ENCODE data around the gene MYO9A. TPM values are rescaled to one million over a fixed set of nuclear protein-coding genes. Genes with fewer than 3 reads are reported as not detected.

MYO9A gene
- total and polyA plus RNA-seq, 2 experiments from 2014 or later, result 22.8 to 32.0 TPM

GRCh38 chr15:72162569-72162968 is 44.6 kb upstream of the MYO9A start:
- H3K27me3 ChIP-seq, result no peaks in the 10 kb centered on the region
- H3K27ac ChIP-seq, result no peak overlapping the region
- no peaks in the 10 kb centered on the region for H3K4me1 ChIP-seq (ENCODE audit: low read depth)
- no peak for TF ChIP-seq CTCF (IDR thresholded peaks at IDR 0.05; ENCODE audit: low read depth, low read length)
- no peak overlapping the region for H3K4me3 ChIP-seq
- H3K9me3 ChIP-seq (ENCODE audit: low read depth), result no peaks in the 10 kb centered on the region
- DNase-seq (ENCODE audit: low read depth in 1 of 2, low spot score in 1 of 2), result no peak
- no peaks in the 10 kb centered on the region for H3K36me3 ChIP-seq

- Histone ChIP-seq H3K4me1 (ENCODE audit: low read depth) (no peaks in the 10 kb centered on the region), H3K36me3 (no peaks in the 10 kb centered on the region), H3K4me3 (no peak overlapping the region), H3K9me3 (ENCODE audit: low read depth) (no peaks in the 10 kb centered on the region), H3K27me3 (no peaks in the 10 kb centered on the region), H3K27ac (no peak overlapping the region)
- no peak for DNase-seq (ENCODE audit: low read depth in 1 of 2, low spot score in 1 of 2)
- no peak for TF ChIP-seq CTCF (IDR thresholded peaks at IDR 0.05; ENCODE audit: low read depth, low read length)
Measured at GRCh38 chr15:72161361-72162132, 43.6 kb upstream of the MYO9A start.

GRCh38 chr15:72160696-72161245 is 42.8 kb upstream of the MYO9A start:
- Histone ChIP-seq H3K27me3 (no peaks in the 10 kb centered on the region), H3K36me3 (no peaks in the 10 kb centered on the region), H3K27ac (no peak overlapping the region), H3K4me1 (ENCODE audit: low read depth) (peaks cover under 1% of the 10 kb centered on the region), H3K9me3 (ENCODE audit: low read depth) (no peaks in the 10 kb centered on the region), H3K4me3 (no peak overlapping the region)
- DNase-seq (ENCODE audit: low read depth in 1 of 2, low spot score in 1 of 2), result no peak
- TF ChIP-seq CTCF (IDR thresholded peaks at IDR 0.05; ENCODE audit: low read depth, low read length), result no peak

GRCh38 chr15:72156928-72157327 is 39.0 kb upstream of the MYO9A start:
- Histone ChIP-seq H3K27ac (no peak overlapping the region), H3K27me3 (no peaks in the 10 kb centered on the region), H3K9me3 (ENCODE audit: low read depth) (no peaks in the 10 kb centered on the region), H3K36me3 (no peaks in the 10 kb centered on the region), H3K4me1 (ENCODE audit: low read depth) (peaks cover 19% of the 10 kb centered on the region), H3K4me3 (no peak overlapping the region)
- DNase-seq (ENCODE audit: low read depth in 1 of 2, low spot score in 1 of 2), result no peak
- TF ChIP-seq CTCF (IDR thresholded peaks at IDR 0.05; ENCODE audit: low read depth, low read length), result no peak

- H3K36me3 ChIP-seq, result no peaks in the 10 kb centered on the region
- DNase-seq (ENCODE audit: low read depth in 1 of 2, low spot score in 1 of 2), result peak; percentile 86 to 89
- peak overlapping the region; percentile 62 for H3K27ac ChIP-seq
- peak; percentile 95 for TF ChIP-seq CTCF (IDR thresholded peaks at IDR 0.05; ENCODE audit: low read depth, low read length)
- no peaks in the 10 kb centered on the region for H3K9me3 ChIP-seq (ENCODE audit: low read depth)
- no peaks in the 10 kb centered on the region for H3K27me3 ChIP-seq
- no peak overlapping the region for H3K4me3 ChIP-seq
- H3K4me1 ChIP-seq (ENCODE audit: low read depth), result peaks cover 19% of the 10 kb centered on the region
Measured at GRCh38 chr15:72155635-72156616, 38.0 kb upstream of the MYO9A start.

Data from cardiac muscle cell (in vitro differentiated cells and primary cell).